OCI-LY7 (cell line): ENCODE measurements around the gene RTKN2. TPM values are rescaled to one million over a fixed set of nuclear protein-coding genes. Genes with fewer than 3 reads are reported as not detected.

Experiments
- BruUV-seq: library from RNA; stranded (reverse); fragments of 400-500 nt; replicated peaks from 2 replicates; lab custom pipeline; 2021; lab: Mats Ljungman, UMichigan
- CTCF ChIA-PET: fragments of 300-600 bp; sonication (Branson Sonifier 250); formaldehyde crosslinking; loops from one replicate; lab custom pipeline; 2022; ENCODE audit warnings: antibody characterized with exemption; ENCODE audit not compliant: unreplicated experiment; lab: Charles Lee
- POLR2A ChIA-PET: fragments of 300-600 bp; sonication (Branson Sonifier 250); formaldehyde crosslinking; loops from one replicate; lab custom pipeline; 2022; ENCODE audit warnings: antibody characterized with exemption; lab: Charles Lee
- DNase-seq: peaks from one replicate; pipeline ENCODE4 v3.0.0-alpha.2; 2015; ENCODE audit warnings: low spot score
- H2AFZ ChIP-seq: fragments of 200-600 bp; sonication (generic), shearing (Covaris generic); 2 replicates; pipeline ENCODE4 v1.6.1; 2014; ENCODE audit warnings: mild to moderate bottlenecking, antibody characterized with exemption, low read length, moderate library complexity
- H3K27ac ChIP-seq: fragments of 200-600 bp; sonication (generic); 2 replicates; pipeline ENCODE4 v1.5.1; 2014; ENCODE audit warnings: mixed run types, low read depth, mild to moderate bottlenecking, moderate library complexity, low read length, inconsistent platforms; ENCODE audit not compliant: poor library complexity, severe bottlenecking
- H3K36me3 ChIP-seq: fragments of 200-600 bp; sonication (generic); 2 replicates; pipeline ENCODE4 v1.6.1; 2014; ENCODE audit warnings: mild to moderate bottlenecking, antibody characterized with exemption, low read length, moderate library complexity, mixed read lengths; ENCODE audit not compliant: insufficient read depth
- H3K4me1 ChIP-seq: fragments of 200-600 bp; sonication (generic); 2 replicates; pipeline ENCODE4 v1.5.1; 2014; ENCODE audit warnings: mild to moderate bottlenecking, low read length; ENCODE audit not compliant: insufficient read depth, poor library complexity, severe bottlenecking
- H3K4me2 ChIP-seq: fragments of 200-600 bp; sonication (generic); 2 replicates; pipeline ENCODE4 v1.6.1; 2014; ENCODE audit warnings: mild to moderate bottlenecking, low read length
- H3K4me3 ChIP-seq: fragments of 200-600 bp; sonication (generic); 2 replicates; pipeline ENCODE4 v1.5.1; 2014; ENCODE audit warnings: mild to moderate bottlenecking, low read depth, low read length; ENCODE audit not compliant: poor library complexity, severe bottlenecking
- H3K79me2 ChIP-seq: fragments of 200-600 bp; sonication (generic); 2 replicates; pipeline ENCODE4 v1.6.1; 2016; ENCODE audit warnings: low read depth, mild to moderate bottlenecking, low read length, moderate library complexity, mixed read lengths; ENCODE audit not compliant: insufficient read depth
- H3K9me2 ChIP-seq: fragments of 200-600 bp; sonication (generic); 2 replicates; pipeline ENCODE4 v1.6.1; 2016; ENCODE audit warnings: mild to moderate bottlenecking, low read length, mixed read lengths; ENCODE audit not compliant: insufficient read depth
- H3K9me3 ChIP-seq: fragments of 200-600 bp; sonication (generic); 2 replicates; pipeline ENCODE4 v1.6.1; 2014; ENCODE audit warnings: mild to moderate bottlenecking, mixed run types, low read length, mixed read lengths
- H4K20me1 ChIP-seq: fragments of 200-600 bp; sonication (generic); 2 replicates; pipeline ENCODE4 v1.6.1; 2014; ENCODE audit warnings: mild to moderate bottlenecking, antibody characterized with exemption, low read length, moderate library complexity, mixed read lengths; ENCODE audit not compliant: insufficient read depth
- EZH2phosphoT487 ChIP-seq: fragments of 200-600 bp; sonication (generic); IDR thresholded peaks from 2 replicates; pipeline ENCODE4 v1.6.1; 2018; ENCODE audit warnings: low read depth, borderline replicate concordance, mild to moderate bottlenecking, mixed run types, antibody characterized with exemption, low read length, moderate library complexity, mixed read lengths
- intact Hi-C: fragments of 100-400 bp; cut with micrococcal nuclease; formaldehyde crosslinking; loops from one replicate; pipeline ENCODE4 v1.10.0; 2022; ENCODE audit not compliant: unreplicated experiment
- total RNA-seq, 2 experiments: library from RNA; depleted of rRNA in 1 of 2; stranded (reverse); fragments of >200 nt in 1 of 2; shearing (Covaris generic) in 1 of 2; gene quantifications; 2 replicates each; pipeline ENCODE4 v1.2.3, GENCODE V29; 2014 to 2022
- TF ChIP-seq, protein P1 (sequence below): fragments of 200-600 bp; sonication (generic); conservative IDR thresholded peaks from 2 replicates; pipeline ENCODE4 v1.5.1; 2014; ENCODE audit warnings: mild to moderate bottlenecking, antibody characterized with exemption, low read length, moderate library complexity, mixed read lengths

Gene RTKN2
- total RNA-seq, 2 experiments from 2014 or later = 12.3 to 20.4 TPM

DNA sequence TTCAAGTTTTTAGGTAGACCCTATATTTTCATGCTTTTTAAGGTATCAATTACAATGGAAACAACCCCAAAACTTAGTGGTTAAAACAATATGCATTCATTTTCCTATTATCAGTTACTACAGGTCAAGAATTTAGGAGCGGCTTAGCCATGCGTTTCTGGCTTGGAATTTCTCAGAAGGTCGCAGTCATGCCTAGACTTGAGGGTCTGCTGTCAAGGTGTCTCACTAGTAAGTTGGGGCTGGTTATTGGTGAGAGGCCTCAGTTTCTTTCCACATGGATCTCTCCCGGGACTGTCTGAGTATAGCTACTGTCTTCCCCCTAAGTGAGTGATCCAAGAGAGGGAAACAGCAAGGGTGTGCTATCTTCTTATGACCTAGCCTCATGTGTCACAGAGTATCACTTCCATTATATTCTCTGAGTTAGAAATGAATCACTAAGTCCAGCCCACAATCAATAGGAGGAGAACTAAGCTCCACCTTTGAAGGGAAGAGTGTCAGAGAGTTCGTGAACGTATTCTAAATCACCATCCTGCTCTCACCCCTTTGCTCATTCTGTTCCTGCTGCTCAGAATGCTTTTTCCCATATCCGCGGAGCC is 80.5 kb downstream of the RTKN2 start:
- H4K20me1 ChIP-seq = no peaks in the 10 kb centered on the region
- H3K36me3 ChIP-seq = peaks cover 27% of the 10 kb centered on the region
- peaks cover 8% of the 10 kb centered on the region for H3K4me1 ChIP-seq
- POLR2A ChIA-PET = interaction anchor here (1.0 to 1.2 kb wide), 2 partner anchors 65 to 141 kb away, joined by 3 to 4 read pairs; no protein-coding TSS in a partner anchor
- no peaks in the 10 kb centered on the region for H3K79me2 ChIP-seq
- H3K9me3 ChIP-seq = no peaks in the 10 kb centered on the region
- H2AFZ ChIP-seq = no peak overlapping the region
- H3K4me3 ChIP-seq = no peak overlapping the region
- CTCF ChIA-PET = no interaction called here
- no peak for TF ChIP-seq EZH2phosphoT487
- TF ChIP-seq, protein P1, sequence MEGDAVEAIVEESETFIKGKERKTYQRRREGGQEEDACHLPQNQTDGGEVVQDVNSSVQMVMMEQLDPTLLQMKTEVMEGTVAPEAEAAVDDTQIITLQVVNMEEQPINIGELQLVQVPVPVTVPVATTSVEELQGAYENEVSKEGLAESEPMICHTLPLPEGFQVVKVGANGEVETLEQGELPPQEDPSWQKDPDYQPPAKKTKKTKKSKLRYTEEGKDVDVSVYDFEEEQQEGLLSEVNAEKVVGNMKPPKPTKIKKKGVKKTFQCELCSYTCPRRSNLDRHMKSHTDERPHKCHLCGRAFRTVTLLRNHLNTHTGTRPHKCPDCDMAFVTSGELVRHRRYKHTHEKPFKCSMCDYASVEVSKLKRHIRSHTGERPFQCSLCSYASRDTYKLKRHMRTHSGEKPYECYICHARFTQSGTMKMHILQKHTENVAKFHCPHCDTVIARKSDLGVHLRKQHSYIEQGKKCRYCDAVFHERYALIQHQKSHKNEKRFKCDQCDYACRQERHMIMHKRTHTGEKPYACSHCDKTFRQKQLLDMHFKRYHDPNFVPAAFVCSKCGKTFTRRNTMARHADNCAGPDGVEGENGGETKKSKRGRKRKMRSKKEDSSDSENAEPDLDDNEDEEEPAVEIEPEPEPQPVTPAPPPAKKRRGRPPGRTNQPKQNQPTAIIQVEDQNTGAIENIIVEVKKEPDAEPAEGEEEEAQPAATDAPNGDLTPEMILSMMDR = no peak
- no TSS peak for BruUV-seq
- no peak for DNase-seq
- no peak overlapping the region for H3K4me2 ChIP-seq
- H3K9me2 ChIP-seq = no peaks in the 10 kb centered on the region
- intact Hi-C loops = no loop called here
- no peak overlapping the region for H3K27ac ChIP-seq

DNA sequence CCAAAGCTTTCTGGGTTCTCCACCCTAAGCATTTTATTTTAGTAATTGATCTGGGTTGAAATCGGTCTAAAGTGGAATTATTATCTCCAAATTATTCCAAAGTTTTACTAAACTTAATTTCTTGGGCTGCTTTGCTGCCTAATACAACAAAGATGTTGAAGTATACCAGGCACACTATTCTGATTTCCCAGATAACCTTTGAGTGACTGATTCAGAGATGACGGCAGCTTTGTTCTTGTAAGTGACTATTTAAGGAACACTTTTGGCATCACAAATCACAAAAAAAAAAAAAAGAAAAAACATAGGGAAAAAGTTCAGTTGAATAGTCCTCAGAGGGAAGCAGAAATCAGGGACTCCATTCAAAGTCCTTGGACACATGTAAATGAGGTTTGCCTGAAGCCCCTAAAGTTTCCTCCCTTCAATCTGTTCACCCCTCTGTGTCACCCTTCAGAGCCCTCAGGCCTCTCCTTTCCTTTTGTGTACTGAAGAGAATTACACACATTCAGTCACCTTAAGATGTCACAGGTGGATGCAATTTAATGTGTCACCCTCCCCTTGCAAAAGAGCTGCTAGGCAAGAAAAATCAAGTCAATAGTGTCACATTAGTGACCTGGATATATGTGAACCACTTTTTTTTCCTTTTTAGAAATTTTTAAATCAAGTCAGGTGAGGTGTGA is 81.5 kb downstream of the RTKN2 start:
- H4K20me1 ChIP-seq = no peaks in the 10 kb centered on the region
- no peaks in the 10 kb centered on the region for H3K9me3 ChIP-seq
- no peak overlapping the region for H3K27ac ChIP-seq
- no TSS peak for BruUV-seq
- TF ChIP-seq, protein P1 = no peak
- TF ChIP-seq EZH2phosphoT487 = no peak
- H3K9me2 ChIP-seq = no peaks in the 10 kb centered on the region
- H2AFZ ChIP-seq = no peak overlapping the region
- no peak overlapping the region for H3K4me2 ChIP-seq
- ChIA-PET CTCF (no interaction called here), POLR2A (no interaction called here)
- no peak overlapping the region for H3K4me3 ChIP-seq
- DNase-seq = no peak
- no peaks in the 10 kb centered on the region for H3K79me2 ChIP-seq
- peaks cover 8% of the 10 kb centered on the region for H3K4me1 ChIP-seq
- intact Hi-C loops = no loop called here
- H3K36me3 ChIP-seq = peaks cover 20% of the 10 kb centered on the region
